Measurements from ENCODE around the gene OAS3. TPM values are rescaled to one million over a fixed set of nuclear protein-coding genes. Genes with fewer than 3 reads are reported as not detected.

OAS3 gene
- total RNA-seq, 1 experiment from 2014 or later = 29.5 TPM

- H3K27me3 ChIP-seq (ENCODE audit: insufficient read depth, low read length) = no peaks in the 10 kb centered on the region
- ChIA-PET CTCF (no interaction called here), POLR2A (no interaction called here), RAD21 (ENCODE audit: low non-redundant PET in 1 of 2, low total read pairs in 2 of 2, uncharacterized antibody in 2 of 2, unreplicated experiment in 2 of 2) (no interaction called here)
- no peak for ATAC-seq
- no peak overlapping the region for H3K9ac ChIP-seq (ENCODE audit: low read length)
- peaks cover 0 to under 1% of the 10 kb centered on the region in 2 experiments; a peak in 2 of 4 replicates for H3K36me3 ChIP-seq (ENCODE audit: control insufficient read depth in 1 of 2, insufficient read depth in 2 of 2, low read length in 2 of 2)
- no peaks in the 10 kb centered on the region for H3K79me2 ChIP-seq (ENCODE audit: insufficient read depth, low read length)
- H3K4me3 ChIP-seq (replicated peaks in 1 of 2; ENCODE audit: low read depth in 1 of 2, low read length in 2 of 2) = no peak overlapping the region
- TF ChIP-seq SP1 (IDR thresholded peaks at IDR 0.05; ENCODE audit: low read depth) (no peak), CTCF (IDR thresholded peaks at IDR 0.05 in 2 of 3, conservative IDR thresholded peaks at IDR 0.05 in 1 of 3; ENCODE audit: borderline replicate concordance in 1 of 3, insufficient read depth in 1 of 3, low read depth in 2 of 3, low read length in 2 of 3) (no peak), POLR2AphosphoS5 (IDR thresholded peaks at IDR 0.05; ENCODE audit: low read depth, low read length) (no peak), POLR2A (IDR thresholded peaks at IDR 0.05; ENCODE audit: borderline replicate concordance, extremely low read depth, insufficient read depth, insufficient read length) (no peak), ZNF274 (IDR thresholded peaks at IDR 0.05; ENCODE audit: low read depth, low read length) (no peak), RAD21 (IDR thresholded peaks at IDR 0.05; ENCODE audit: low read depth) (no peak), JUND (IDR thresholded peaks at IDR 0.05) (no peak), CBX3 (IDR thresholded peaks at IDR 0.05; ENCODE audit: low read depth) (no peak), MAX (IDR thresholded peaks at IDR 0.05) (no peak), TCF7L2 (IDR thresholded peaks at IDR 0.05; ENCODE audit: borderline replicate concordance, extremely low read depth, insufficient read depth, insufficient read length) (no peak), SIN3A (IDR thresholded peaks at IDR 0.05; ENCODE audit: low read depth) (no peak), EGR1 (IDR thresholded peaks at IDR 0.05; ENCODE audit: low read depth) (no peak), ATF3 (IDR thresholded peaks at IDR 0.05) (no peak)
- TF ChIP-seq, protein P1, sequence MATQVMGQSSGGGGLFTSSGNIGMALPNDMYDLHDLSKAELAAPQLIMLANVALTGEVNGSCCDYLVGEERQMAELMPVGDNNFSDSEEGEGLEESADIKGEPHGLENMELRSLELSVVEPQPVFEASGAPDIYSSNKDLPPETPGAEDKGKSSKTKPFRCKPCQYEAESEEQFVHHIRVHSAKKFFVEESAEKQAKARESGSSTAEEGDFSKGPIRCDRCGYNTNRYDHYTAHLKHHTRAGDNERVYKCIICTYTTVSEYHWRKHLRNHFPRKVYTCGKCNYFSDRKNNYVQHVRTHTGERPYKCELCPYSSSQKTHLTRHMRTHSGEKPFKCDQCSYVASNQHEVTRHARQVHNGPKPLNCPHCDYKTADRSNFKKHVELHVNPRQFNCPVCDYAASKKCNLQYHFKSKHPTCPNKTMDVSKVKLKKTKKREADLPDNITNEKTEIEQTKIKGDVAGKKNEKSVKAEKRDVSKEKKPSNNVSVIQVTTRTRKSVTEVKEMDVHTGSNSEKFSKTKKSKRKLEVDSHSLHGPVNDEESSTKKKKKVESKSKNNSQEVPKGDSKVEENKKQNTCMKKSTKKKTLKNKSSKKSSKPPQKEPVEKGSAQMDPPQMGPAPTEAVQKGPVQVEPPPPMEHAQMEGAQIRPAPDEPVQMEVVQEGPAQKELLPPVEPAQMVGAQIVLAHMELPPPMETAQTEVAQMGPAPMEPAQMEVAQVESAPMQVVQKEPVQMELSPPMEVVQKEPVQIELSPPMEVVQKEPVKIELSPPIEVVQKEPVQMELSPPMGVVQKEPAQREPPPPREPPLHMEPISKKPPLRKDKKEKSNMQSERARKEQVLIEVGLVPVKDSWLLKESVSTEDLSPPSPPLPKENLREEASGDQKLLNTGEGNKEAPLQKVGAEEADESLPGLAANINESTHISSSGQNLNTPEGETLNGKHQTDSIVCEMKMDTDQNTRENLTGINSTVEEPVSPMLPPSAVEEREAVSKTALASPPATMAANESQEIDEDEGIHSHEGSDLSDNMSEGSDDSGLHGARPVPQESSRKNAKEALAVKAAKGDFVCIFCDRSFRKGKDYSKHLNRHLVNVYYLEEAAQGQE (IDR thresholded peaks at IDR 0.05; ENCODE audit: low read depth) = no peak
- TF ChIP-seq, protein P2, sequence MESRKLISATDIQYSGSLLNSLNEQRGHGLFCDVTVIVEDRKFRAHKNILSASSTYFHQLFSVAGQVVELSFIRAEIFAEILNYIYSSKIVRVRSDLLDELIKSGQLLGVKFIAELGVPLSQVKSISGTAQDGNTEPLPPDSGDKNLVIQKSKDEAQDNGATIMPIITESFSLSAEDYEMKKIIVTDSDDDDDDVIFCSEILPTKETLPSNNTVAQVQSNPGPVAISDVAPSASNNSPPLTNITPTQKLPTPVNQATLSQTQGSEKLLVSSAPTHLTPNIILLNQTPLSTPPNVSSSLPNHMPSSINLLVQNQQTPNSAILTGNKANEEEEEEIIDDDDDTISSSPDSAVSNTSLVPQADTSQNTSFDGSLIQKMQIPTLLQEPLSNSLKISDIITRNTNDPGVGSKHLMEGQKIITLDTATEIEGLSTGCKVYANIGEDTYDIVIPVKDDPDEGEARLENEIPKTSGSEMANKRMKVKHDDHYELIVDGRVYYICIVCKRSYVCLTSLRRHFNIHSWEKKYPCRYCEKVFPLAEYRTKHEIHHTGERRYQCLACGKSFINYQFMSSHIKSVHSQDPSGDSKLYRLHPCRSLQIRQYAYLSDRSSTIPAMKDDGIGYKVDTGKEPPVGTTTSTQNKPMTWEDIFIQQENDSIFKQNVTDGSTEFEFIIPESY (IDR thresholded peaks at IDR 0.05; ENCODE audit: extremely low read depth, insufficient replicate concordance, low read length) = no peak
- H4K20me1 ChIP-seq (ENCODE audit: insufficient read depth) = no peaks in the 10 kb centered on the region
- no peak for DNase-seq (ENCODE audit: low read depth, low spot score)
- H3K4me1 ChIP-seq (ENCODE audit: control insufficient read depth in 1 of 2, insufficient read depth in 2 of 2, low read length in 2 of 2) = no peaks in the 10 kb centered on the region
- H3K27ac ChIP-seq (ENCODE audit: low read depth, low read length) = no peak overlapping the region
- H3K9me3 ChIP-seq (ENCODE audit: control insufficient read depth in 1 of 2, insufficient read depth in 1 of 2, low read depth in 1 of 2, low read length in 2 of 2) = no peaks in the 10 kb centered on the region
- no peak overlapping the region for H3K4me2 ChIP-seq (ENCODE audit: low read length)
- intact Hi-C loops (cut with micrococcal nuclease) = no loop called here
- BruUV-seq (replicated peaks) = no TSS peak
- H3K9me2 ChIP-seq (ENCODE audit: insufficient read depth) = no peaks in the 10 kb centered on the region
- no peak overlapping the region for H2AFZ ChIP-seq (ENCODE audit: low read depth, low read length, poor library complexity, severe bottlenecking)
Measured at GRCh38 chr12:112950701-112951100, 12.4 kb downstream of the OAS3 start.
